B cell (primary cell): ENCODE results near the gene LRP1. TPM values are rescaled to one million over a fixed set of nuclear protein-coding genes. Genes with fewer than 3 reads are reported as not detected.

Source experiments
- ATAC-seq: fragments of 200-7000 bp; cut with Tn5 transposase; one replicate; pipeline ENCODE4 v1.10.0; 2021; ENCODE audit warnings: low read depth, mild to moderate bottlenecking, moderate number of reproducible peaks, moderate library complexity
- CTCF ChIA-PET: fragments of 350-600 bp; sonication (Branson Sonifier 250); formaldehyde crosslinking; loops from one replicate; lab custom pipeline; 2021; ENCODE audit warnings: antibody characterized with exemption, inconsistent platforms; lab: Charles Lee
- POLR2A ChIA-PET: fragments of 350-600 bp; sonication (Branson Sonifier 250); formaldehyde crosslinking; loops from one replicate; lab custom pipeline; 2021; ENCODE audit warnings: antibody characterized with exemption; lab: Charles Lee
- DNase-seq: peaks from one replicate; pipeline ENCODE4 v3.0.0; 2013
- H2AFZ ChIP-seq: 2 replicates; pipeline ENCODE4 v1.6.1; 2012; ENCODE audit warnings: mild to moderate bottlenecking, low read depth, low read length; ENCODE audit not compliant: insufficient read depth, poor library complexity, severe bottlenecking
- H3K27ac ChIP-seq, 2 donors: 1 replicate in 1 of 2; 2 replicates in 1 of 2; pipeline ENCODE4 v1.5.1; 2012 to 2013; ENCODE audit warnings: low read length in 2 of 2, mild to moderate bottlenecking in 2 of 2, moderate library complexity in 1 of 2
- H3K27me3 ChIP-seq, 4 experiments: fragments of 200-600 bp in 1 of 4; sonication (generic) in 1 of 4; replicated peaks in 1 of 4; 1 replicate in 2 of 4; 2 replicates in 2 of 4; pipeline versions ENCODE4 v1.6.1 to v1.7.0; 2013 to 2016; ENCODE audit warnings: low read length in 3 of 4, mild to moderate bottlenecking in 2 of 4, mixed read lengths in 1 of 4, moderate library complexity in 1 of 4; ENCODE audit not compliant: insufficient read depth in 4 of 4, control insufficient read depth in 3 of 4; ENCODE audit errors: control extremely low read depth in 1 of 4
- H3K36me3 ChIP-seq, 2 experiments: replicated peaks in 1 of 2; 1 replicate in 1 of 2; 2 replicates in 1 of 2; pipeline versions ENCODE4 v1.6.1 to v1.7.1; 2013; ENCODE audit warnings: low read length in 1 of 2; ENCODE audit not compliant: insufficient read depth in 2 of 2, control insufficient read depth in 1 of 2; ENCODE audit errors: control extremely low read depth in 1 of 2, extremely low read depth in 1 of 2
- H3K4me1 ChIP-seq, 2 donors: fragments of 200-600 bp in 1 of 2; sonication (generic) in 1 of 2; 1 replicate in 1 of 2; 2 replicates in 1 of 2; pipeline versions ENCODE4 v1.5.1 to v1.6.1; 2013 to 2017; ENCODE audit warnings: low read length in 2 of 2; ENCODE audit not compliant: control insufficient read depth in 2 of 2, insufficient read depth in 2 of 2
- H3K4me2 ChIP-seq: replicated peaks from 2 replicates; pipeline ENCODE3; 2012; ENCODE audit warnings: mild to moderate bottlenecking, low read depth, low read length; ENCODE audit not compliant: poor library complexity, severe bottlenecking
- H3K4me3 ChIP-seq, 5 experiments: fragments of 200-600 bp in 1 of 5; sonication (generic) in 1 of 5; 1 replicate in 3 of 5; 2 replicates in 2 of 5; pipeline versions ENCODE4 v1.5.1 to v1.7.0; 2011 to 2016; ENCODE audit warnings: low read length in 4 of 5, mild to moderate bottlenecking in 4 of 5, low read depth in 2 of 5, control low read depth in 1 of 5, moderate library complexity in 1 of 5; ENCODE audit not compliant: insufficient read depth in 1 of 5; ENCODE audit errors: control extremely low read depth in 1 of 5, extremely low read depth in 1 of 5
- H3K79me2 ChIP-seq: fragments of 200-600 bp; sonication (generic); one replicate; pipeline ENCODE4 v1.6.0; 2016; ENCODE audit warnings: low read length; ENCODE audit not compliant: control insufficient read depth, insufficient read depth
- H3K9ac ChIP-seq: fragments of 200-600 bp; sonication (generic); 2 replicates; pipeline ENCODE4 v1.6.1; 2017; ENCODE audit warnings: mild to moderate bottlenecking, low read length, moderate library complexity
- H3K9me3 ChIP-seq, 3 donors: one replicate each; pipeline versions ENCODE4 v1.6.1 to v1.7.1; 2013; ENCODE audit warnings: low read length in 2 of 3; ENCODE audit not compliant: control insufficient read depth in 2 of 3, insufficient read depth in 1 of 3; ENCODE audit errors: control extremely low read depth in 1 of 3
- H4K20me1 ChIP-seq: 2 replicates; pipeline ENCODE4 v1.6.0; 2012; ENCODE audit warnings: mild to moderate bottlenecking, low read length; ENCODE audit not compliant: insufficient read depth, control insufficient read depth, poor library complexity, severe bottlenecking
- H3K27ac Mint-ChIP-seq: one replicate; pipeline ENCODE4 v1.8.0; 2021; ENCODE audit warnings: mixed read lengths
- H3K27me3 Mint-ChIP-seq: one replicate; pipeline ENCODE4 v1.8.0; 2021; ENCODE audit warnings: mixed read lengths
- H3K4me1 Mint-ChIP-seq: one replicate; pipeline ENCODE4 v1.8.0; 2021; ENCODE audit warnings: mixed read lengths
- H3K4me3 Mint-ChIP-seq: one replicate; pipeline ENCODE4 v1.8.0; 2021; ENCODE audit warnings: mixed read lengths
- H3K9me3 Mint-ChIP-seq: one replicate; pipeline ENCODE4 v1.8.0; 2022; ENCODE audit warnings: mixed read lengths; ENCODE audit not compliant: insufficient read depth
- CTCF ChIP-seq: fragments of 200-600 bp; IDR thresholded peaks from one replicate; pipeline ENCODE4 v1.8.0; 2022; ENCODE audit warnings: antibody characterized with exemption, mild to moderate bottlenecking
- EZH2 ChIP-seq: IDR thresholded peaks from 2 replicates; pipeline ENCODE4 v1.6.1; 2012; ENCODE audit warnings: borderline replicate concordance, low read depth, mild to moderate bottlenecking, moderate library complexity, low read length; ENCODE audit not compliant: insufficient read depth, poor library complexity, severe bottlenecking
- WGBS: methylation state at CpG from one replicate; pipeline ENCODE4 v1.1.5; 2013; ENCODE audit warnings: missing lambda C conversion rate; ENCODE audit not compliant: insufficient coverage; 5-methylcytosine and 5-hydroxymethylcytosine counted together
- intact Hi-C: fragments of 100-400 bp; cut with micrococcal nuclease; formaldehyde crosslinking; loops from one replicate; pipeline ENCODE4 v1.10.0; 2022
- polyA plus RNA-seq: library from polyadenylated mRNA; depleted of rRNA; stranded (reverse); fragments of >200 nt; gene quantifications from 2 replicates; pipeline ENCODE4 v1.2.3, GENCODE V29; 2012
- total RNA-seq, 2 donors: library from RNA; stranded (reverse); fragments of 120-200 nt in 1 of 2; gene quantifications; 1 replicate in 1 of 2; 2 replicates in 1 of 2; pipeline versions ENCODE4 v1.2.3 to v1.2.4, GENCODE V29; 2013 to 2022

LRP1 gene
- total and polyA plus RNA-seq, 2 donors (not counting 1 experiment from before 2014, with no cell fraction given): 2.0 to 4.1 TPM

- Mint-ChIP-seq H3K27me3 (no peaks in the 10 kb centered on the region), H3K27ac (peak overlapping the region; percentile 20), H3K4me3 (no peak overlapping the region), H3K9me3 (no peaks in the 10 kb centered on the region), H3K4me1 (peaks cover 39% of the 10 kb centered on the region)
- ChIA-PET POLR2A (interaction anchor here (1.6 to 2.0 kb wide), 2 partner anchors 10 to 16 kb away, joined by 3 to 5 read pairs; partner anchors contain the start of gene NAB2), CTCF (interaction anchor here (1.4 to 18.5 kb wide), 4 partner anchors 11 to 73 kb away, joined by 3 to 406 read pairs (median 126); partner anchors contain the start of genes NAB2 and NEMP1)
- Histone ChIP-seq H3K9me3 (no peaks in the 10 kb centered on the region), H4K20me1 (peaks cover 74% of the 10 kb centered on the region), H3K4me1 (peaks cover 9 to 25% of the 10 kb centered on the region in 2 donors), H3K4me2 (no peak overlapping the region), H3K27me3 (no peaks in the 10 kb centered on the region), H3K4me3 (no peak overlapping the region), H3K27ac (no peak overlapping the region), H2AFZ (no peak overlapping the region), H3K9ac (no peak overlapping the region), H3K79me2 (peaks cover 52% of the 10 kb centered on the region), H3K36me3 (peaks cover 2 to 79% of the 10 kb centered on the region in 2 experiments)
- intact Hi-C loops: no loop called here
- 100% methylated on average over 6 of the region's 12 CpGs for WGBS
- TF ChIP-seq CTCF: no peak
- TF ChIP-seq EZH2: no peak
- ATAC-seq: no peak
- DNase-seq: peak; percentile 17
Measured at GRCh38 chr12:57104292-57104910, 23.9 kb upstream of the LRP1 start.
